ENCODE measurements around the gene BCAS4.

The BCAS4 gene

DNA sequence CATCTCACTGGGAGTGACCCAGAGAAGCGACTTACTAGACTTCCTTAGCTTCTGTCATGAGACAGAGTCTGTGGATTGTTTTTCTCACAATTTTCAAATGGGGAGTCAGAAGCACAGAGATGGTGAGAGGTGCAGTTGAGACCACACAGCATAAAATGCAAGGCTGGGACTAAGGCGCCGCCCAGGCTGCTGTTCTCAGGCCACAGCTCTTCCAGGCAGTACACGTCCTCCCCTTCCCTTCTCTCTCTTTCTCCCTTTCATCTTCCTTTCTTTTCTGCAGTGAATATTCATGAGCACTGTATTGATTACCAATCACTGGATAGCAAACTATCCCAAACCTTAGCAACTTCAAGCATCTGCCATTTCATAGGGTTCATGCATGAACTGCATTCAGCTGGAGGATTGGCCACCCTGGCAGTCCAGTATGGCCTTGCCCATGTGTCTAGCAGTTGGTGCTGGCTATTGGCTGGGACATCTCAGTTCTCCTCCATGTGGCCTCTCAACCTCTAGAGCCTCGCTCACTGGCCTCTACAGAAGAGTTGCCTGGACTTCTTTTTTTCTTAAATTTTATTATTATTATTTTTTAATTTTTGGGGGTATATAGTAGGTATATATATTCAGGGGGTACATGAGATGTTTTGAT, 11.4 kb downstream of the BCAS4 start:
- no peak for DNase-seq (ENCODE audit: low read depth)
- in situ Hi-C loops (cut with HindIII; ENCODE audit: low sequenced_read_pairs), result no loop called here
- TF ChIP-seq, protein P1, sequence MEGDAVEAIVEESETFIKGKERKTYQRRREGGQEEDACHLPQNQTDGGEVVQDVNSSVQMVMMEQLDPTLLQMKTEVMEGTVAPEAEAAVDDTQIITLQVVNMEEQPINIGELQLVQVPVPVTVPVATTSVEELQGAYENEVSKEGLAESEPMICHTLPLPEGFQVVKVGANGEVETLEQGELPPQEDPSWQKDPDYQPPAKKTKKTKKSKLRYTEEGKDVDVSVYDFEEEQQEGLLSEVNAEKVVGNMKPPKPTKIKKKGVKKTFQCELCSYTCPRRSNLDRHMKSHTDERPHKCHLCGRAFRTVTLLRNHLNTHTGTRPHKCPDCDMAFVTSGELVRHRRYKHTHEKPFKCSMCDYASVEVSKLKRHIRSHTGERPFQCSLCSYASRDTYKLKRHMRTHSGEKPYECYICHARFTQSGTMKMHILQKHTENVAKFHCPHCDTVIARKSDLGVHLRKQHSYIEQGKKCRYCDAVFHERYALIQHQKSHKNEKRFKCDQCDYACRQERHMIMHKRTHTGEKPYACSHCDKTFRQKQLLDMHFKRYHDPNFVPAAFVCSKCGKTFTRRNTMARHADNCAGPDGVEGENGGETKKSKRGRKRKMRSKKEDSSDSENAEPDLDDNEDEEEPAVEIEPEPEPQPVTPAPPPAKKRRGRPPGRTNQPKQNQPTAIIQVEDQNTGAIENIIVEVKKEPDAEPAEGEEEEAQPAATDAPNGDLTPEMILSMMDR (IDR thresholded peaks at IDR 0.05; ENCODE audit: low read depth, low read length, missing control alignments), result no peak
- H3K4me3 ChIP-seq (ENCODE audit: low read depth, low read length), result no peak overlapping the region

DNA sequence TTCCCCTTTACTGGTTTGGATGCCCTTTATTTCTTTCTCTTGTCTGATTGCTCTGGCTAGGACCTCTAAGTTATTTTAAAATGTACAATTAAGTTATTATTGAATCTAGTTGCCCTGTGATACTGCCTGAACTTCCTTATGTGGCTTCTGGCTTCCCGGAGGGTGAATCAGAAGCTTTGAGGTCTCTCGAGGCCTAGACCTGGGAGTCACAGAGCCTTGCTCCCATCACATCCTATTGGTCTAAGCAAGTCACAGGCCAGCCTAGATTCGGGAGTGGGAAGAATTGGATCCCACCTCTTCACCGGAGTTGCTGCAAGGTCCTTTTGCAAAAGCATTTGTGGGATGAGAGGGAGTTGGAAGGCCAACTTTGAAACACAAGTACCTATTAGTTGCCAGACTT, 15.2 kb downstream of the BCAS4 start:
- DNase-seq (ENCODE audit: low read depth), result no peak
- TF ChIP-seq, protein P1 (IDR thresholded peaks at IDR 0.05; ENCODE audit: low read depth, low read length, missing control alignments), result no peak
- in situ Hi-C loops (cut with HindIII; ENCODE audit: low sequenced_read_pairs), result loop anchor here (5.0 to 10.0 kb wide), 2 partner anchors 77 to 115 kb away; no protein-coding TSS in a partner anchor
- H3K4me3 ChIP-seq (ENCODE audit: low read depth, low read length), result no peak overlapping the region

DNA sequence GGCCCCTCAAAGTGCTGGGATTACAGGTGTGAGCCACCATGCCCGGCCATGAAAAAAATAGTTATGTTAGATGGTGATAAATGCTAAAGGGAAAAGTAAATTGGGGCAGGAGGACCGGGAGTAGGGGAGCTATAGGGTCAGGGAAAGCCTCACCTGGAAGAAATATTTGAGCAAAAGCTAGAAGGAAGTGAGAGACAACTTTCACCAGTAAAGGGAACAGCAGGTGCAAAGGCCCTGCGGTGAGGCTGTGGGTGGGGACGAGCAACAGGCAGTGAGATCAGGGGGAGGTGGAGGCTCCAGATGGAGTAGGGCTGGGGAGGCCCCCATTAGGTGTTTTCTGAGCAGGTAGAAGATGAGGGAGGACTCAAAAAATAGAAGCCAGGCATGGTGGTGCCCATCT, 16.0 kb downstream of the BCAS4 start:
- H3K4me3 ChIP-seq (ENCODE audit: low read depth, low read length), result no peak overlapping the region
- TF ChIP-seq, protein P1 (IDR thresholded peaks at IDR 0.05; ENCODE audit: low read depth, low read length, missing control alignments), result no peak
- in situ Hi-C loops (cut with HindIII; ENCODE audit: low sequenced_read_pairs), result loop anchor here (5.0 to 10.0 kb wide), 2 partner anchors 76 to 114 kb away; no protein-coding TSS in a partner anchor
- no peak for DNase-seq (ENCODE audit: low read depth)

DNA sequence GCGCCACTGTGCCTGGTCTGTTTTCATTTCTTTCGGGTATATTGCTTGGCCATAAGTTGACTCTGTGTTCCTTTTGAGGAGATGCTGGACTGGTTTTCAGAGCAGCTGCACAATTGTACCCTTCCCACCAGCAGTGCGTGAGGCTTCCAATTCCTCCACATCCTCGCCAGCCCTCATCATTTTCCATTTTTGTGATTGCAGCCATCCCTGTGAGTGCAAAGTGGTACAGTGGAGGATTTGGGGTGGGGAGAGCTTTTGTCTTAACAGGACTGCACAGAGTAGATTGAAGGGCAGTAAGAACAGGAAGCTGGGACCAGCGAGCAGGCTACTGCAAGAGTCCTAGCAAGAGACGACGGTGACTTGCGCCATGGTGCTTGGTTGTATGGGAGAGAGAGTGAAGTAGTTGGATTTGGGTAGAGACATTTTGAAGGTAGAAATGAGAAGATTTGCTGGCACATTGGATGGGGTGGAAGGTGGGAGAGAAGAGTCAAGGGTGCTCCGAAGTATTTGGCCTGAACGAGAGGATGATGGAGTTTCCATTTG, 18.3 kb downstream of the BCAS4 start:
- in situ Hi-C loops (cut with HindIII; ENCODE audit: low sequenced_read_pairs), result loop anchor here (5.0 to 10.0 kb wide), 2 partner anchors 74 to 112 kb away; no protein-coding TSS in a partner anchor
- H3K4me3 ChIP-seq (ENCODE audit: low read depth, low read length), result no peak overlapping the region
- DNase-seq (ENCODE audit: low read depth), result no peak
- TF ChIP-seq, protein P1 (IDR thresholded peaks at IDR 0.05; ENCODE audit: low read depth, low read length, missing control alignments), result no peak

DNA sequence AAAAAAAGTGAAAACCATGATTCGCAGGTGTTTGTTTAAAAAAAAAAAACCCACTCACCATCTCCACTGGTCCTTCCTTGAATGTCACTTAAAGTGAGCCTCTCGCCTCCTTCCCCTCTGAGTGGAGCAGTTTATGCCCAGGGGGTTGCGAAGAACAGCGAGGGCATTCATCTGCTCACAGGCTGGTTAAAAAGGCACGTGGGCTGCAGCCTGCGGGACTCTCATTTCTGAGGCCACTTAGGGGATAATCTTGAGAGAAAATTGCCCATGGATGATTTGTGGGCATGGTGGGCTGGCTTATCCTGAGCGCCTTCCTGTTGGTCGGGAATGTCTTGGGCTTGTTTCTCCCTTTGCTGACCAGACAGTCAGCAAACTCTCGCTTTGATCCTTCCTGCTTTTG, 18.9 kb downstream of the BCAS4 start:
- in situ Hi-C loops (cut with HindIII; ENCODE audit: low sequenced_read_pairs), result loop anchor here (5.0 to 10.0 kb wide), 2 partner anchors 74 to 111 kb away; no protein-coding TSS in a partner anchor
- DNase-seq (ENCODE audit: low read depth), result no peak
- H3K4me3 ChIP-seq (ENCODE audit: low read depth, low read length), result no peak overlapping the region
- TF ChIP-seq, protein P1 (IDR thresholded peaks at IDR 0.05; ENCODE audit: low read depth, low read length, missing control alignments), result no peak

DNA sequence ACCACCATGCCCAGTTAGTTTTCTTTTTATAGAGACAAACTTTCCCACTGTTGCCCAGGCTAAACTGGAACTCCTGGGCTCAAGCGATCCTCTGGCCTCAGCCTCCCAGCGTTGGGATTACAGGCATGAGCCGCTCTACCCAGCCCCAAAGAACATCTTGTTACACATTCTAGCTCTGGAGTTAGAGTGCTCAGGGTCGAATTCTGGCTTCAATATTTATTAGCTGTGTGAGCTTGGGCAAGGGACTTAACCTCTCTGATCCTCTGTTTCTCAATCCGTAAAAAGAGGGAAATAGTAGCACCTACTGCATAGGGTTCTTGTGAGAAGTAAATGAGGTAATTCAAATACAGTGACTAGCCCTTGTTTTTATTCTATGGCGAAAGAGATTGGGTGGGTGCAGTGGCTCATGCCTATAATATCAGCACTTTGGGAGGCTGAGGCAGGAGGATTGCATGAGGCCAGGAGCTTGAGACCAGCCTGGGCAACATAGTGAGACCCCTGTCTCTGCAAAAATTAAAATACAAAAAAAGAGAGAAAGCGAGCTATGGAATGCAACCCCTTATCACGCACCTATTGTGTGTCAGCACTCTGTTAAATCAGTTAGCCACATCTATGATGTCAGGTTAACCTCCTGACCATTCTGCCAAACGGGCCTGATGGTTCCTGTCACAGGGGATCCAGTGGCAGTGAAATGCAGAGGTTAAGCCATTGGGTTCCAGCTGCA, 19.7 kb downstream of the BCAS4 start:
- in situ Hi-C loops (cut with HindIII; ENCODE audit: low sequenced_read_pairs), result loop anchor here (5.0 to 10.0 kb wide), 2 partner anchors 73 to 110 kb away; no protein-coding TSS in a partner anchor
- DNase-seq (ENCODE audit: low read depth), result no peak
- TF ChIP-seq, protein P1 (IDR thresholded peaks at IDR 0.05; ENCODE audit: low read depth, low read length, missing control alignments), result no peak
- H3K4me3 ChIP-seq (ENCODE audit: low read depth, low read length), result no peak overlapping the region
